ENCODE data around the gene GAS2L2. TPM values are rescaled to one million over a fixed set of nuclear protein-coding genes. Genes with fewer than 3 reads are reported as not detected.

GAS2L2 gene
- total and polyA plus RNA-seq, 8 donors: 0.03 to 0.33 (median 0.08) TPM; not detected in 1

DNA sequence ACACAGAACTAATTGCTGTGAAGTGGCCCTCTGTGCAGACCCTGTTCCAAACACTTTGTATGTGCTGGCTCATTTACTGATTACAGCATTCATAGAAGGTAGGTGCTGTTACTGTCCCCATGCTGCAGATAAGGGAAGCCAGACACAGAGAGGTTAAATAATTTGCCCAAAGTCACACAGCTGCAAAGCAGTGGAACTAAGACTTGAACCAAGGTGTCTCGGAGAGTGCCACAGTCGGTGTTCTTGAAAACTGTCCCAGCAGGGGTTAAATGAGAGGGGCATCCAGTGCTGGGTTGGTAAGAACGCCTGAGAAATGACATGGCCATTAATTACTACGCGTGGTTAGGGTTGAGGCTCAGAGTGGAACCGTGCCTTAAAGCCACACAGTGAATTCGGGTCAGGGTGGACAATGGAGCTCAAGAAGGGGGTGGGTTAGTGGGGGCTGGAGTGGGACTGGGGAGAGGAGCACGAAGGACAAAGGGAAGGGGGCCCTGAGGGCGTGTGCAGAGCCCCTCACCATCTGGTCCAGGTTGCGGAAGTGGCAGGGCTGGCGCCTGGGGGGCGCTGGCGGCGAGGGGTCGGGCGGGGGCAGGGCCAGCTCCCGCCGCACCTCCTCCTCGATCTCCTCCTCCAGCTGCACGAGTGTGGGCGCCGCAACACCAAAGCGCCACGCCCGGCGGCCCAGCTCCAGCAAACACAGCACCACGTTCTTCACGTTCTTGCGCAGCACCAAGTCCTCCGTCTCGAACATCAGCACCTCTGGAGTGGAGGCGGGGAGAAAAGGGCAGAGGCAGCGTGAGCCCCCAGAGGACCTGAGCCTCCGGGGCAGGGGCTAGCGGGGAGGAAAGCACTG is 3.3 kb downstream of the GAS2L2 start:
- Histone ChIP-seq H3K27me3 (peaks cover 0 to 8% (median 0%) of the 10 kb centered on the region in 4 donors), H3K4me3 (no peak overlapping the region), H3K36me3 (no peaks in the 10 kb centered on the region), H3K27ac (no peak overlapping the region), H3K4me1 (peaks cover 0 to 7% (median 0%) of the 10 kb centered on the region in 3 donors), H3K9me3 (no peaks in the 10 kb centered on the region)
- TF ChIP-seq, protein P1, sequence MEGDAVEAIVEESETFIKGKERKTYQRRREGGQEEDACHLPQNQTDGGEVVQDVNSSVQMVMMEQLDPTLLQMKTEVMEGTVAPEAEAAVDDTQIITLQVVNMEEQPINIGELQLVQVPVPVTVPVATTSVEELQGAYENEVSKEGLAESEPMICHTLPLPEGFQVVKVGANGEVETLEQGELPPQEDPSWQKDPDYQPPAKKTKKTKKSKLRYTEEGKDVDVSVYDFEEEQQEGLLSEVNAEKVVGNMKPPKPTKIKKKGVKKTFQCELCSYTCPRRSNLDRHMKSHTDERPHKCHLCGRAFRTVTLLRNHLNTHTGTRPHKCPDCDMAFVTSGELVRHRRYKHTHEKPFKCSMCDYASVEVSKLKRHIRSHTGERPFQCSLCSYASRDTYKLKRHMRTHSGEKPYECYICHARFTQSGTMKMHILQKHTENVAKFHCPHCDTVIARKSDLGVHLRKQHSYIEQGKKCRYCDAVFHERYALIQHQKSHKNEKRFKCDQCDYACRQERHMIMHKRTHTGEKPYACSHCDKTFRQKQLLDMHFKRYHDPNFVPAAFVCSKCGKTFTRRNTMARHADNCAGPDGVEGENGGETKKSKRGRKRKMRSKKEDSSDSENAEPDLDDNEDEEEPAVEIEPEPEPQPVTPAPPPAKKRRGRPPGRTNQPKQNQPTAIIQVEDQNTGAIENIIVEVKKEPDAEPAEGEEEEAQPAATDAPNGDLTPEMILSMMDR (IDR thresholded peaks at IDR 0.05): no peak
- FAIRE-seq: no peak
- 10 to 12% methylated on average over 32 to 34 of the region's 35 CpGs for WGBS, 2 donors
- no peak for ATAC-seq
- no peak for DNase-seq
- intact Hi-C loops (cut with DNase I): loop anchor here (5.0 to 10.0 kb wide), 4 partner anchors 85 to 212 kb away; partner anchors contain the start of gene SLFN12L (in 1 of the 3)

DNA sequence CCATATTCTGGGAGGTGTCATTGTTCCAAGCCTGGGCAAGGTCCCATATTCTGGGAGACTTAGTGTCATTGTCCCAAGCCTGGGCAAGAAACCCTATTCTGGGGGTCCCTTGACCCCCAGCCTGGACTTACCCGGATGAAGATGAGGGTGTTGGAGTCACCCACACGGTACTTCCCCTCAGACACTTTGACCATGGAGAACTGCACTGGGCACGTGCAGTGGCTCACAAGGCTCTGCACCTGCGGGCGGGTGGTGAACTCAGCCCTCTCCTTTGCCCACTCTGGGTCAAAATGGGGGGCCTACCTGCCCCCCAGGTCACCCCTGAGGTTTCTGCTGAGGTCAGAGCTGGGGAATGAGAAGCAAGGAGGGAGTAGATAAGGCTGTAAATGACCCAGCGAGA is 4.1 kb downstream of the GAS2L2 start:
- peaks cover 0 to 8% (median 0%) of the 10 kb centered on the region in 4 donors for H3K27me3 ChIP-seq
- FAIRE-seq: no peak
- no peak for DNase-seq
- 63 to 78% methylated on average over 6 of the region's 6 CpGs for WGBS, 2 donors
- H3K9me3 ChIP-seq: no peaks in the 10 kb centered on the region
- no peaks in the 10 kb centered on the region for H3K36me3 ChIP-seq
- no peak overlapping the region for H3K27ac ChIP-seq
- peaks cover 0 to 7% (median 0%) of the 10 kb centered on the region in 3 donors for H3K4me1 ChIP-seq
- TF ChIP-seq, protein P1 (IDR thresholded peaks at IDR 0.05): no peak
- ATAC-seq: no peak
- no peak overlapping the region for H3K4me3 ChIP-seq
- intact Hi-C loops (cut with DNase I): loop anchor here (5.0 to 10.0 kb wide), 4 partner anchors 84 to 212 kb away; partner anchors contain the start of gene SLFN12L (in 1 of the 3)

DNA sequence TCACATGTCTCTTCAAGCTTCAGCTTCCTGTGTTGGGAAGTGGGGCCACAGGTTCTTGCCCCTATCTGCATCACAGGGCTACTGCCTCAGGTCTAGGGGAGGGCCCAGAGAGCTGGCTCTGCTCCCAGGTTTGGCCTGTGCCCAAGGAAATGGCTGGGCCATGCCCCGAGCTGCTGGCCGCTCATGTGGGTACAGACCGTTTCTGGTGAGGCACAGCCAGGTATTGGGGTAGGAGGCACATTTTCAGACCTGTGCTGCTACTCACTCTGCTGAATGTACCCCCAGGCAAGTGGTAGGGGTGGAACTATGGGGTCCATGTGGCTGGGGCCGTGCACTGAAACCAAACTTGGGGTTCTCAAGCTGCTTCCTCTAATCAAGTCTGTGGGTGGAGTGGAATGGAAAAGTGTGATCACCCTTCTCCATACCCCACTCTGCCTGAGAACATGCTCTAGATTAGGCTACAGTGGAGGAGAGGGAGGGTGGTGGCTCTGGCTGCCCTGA is 4.6 kb downstream of the GAS2L2 start:
- peaks cover 0 to 8% (median 0%) of the 10 kb centered on the region in 4 donors for H3K27me3 ChIP-seq
- ATAC-seq: peak in 3 of 4 donors; percentile 47 to 68 (median 51)
- TF ChIP-seq, protein P1 (IDR thresholded peaks at IDR 0.05): no peak
- 13 to 26% methylated on average over 4 of the region's 4 CpGs for WGBS, 2 donors
- H3K36me3 ChIP-seq: no peaks in the 10 kb centered on the region
- peaks cover 0 to 7% (median 0%) of the 10 kb centered on the region in 3 donors for H3K4me1 ChIP-seq
- no peak for FAIRE-seq
- H3K4me3 ChIP-seq: no peak overlapping the region
- H3K9me3 ChIP-seq: no peaks in the 10 kb centered on the region
- intact Hi-C loops (cut with DNase I): loop anchor here (5.0 to 10.0 kb wide), 4 partner anchors 84 to 211 kb away; partner anchors contain the start of gene SLFN12L (in 1 of the 3)
- no peak overlapping the region for H3K27ac ChIP-seq
- DNase-seq: peak in 4 of 6 donors; percentile 25 to 69 (median 62)

DNA sequence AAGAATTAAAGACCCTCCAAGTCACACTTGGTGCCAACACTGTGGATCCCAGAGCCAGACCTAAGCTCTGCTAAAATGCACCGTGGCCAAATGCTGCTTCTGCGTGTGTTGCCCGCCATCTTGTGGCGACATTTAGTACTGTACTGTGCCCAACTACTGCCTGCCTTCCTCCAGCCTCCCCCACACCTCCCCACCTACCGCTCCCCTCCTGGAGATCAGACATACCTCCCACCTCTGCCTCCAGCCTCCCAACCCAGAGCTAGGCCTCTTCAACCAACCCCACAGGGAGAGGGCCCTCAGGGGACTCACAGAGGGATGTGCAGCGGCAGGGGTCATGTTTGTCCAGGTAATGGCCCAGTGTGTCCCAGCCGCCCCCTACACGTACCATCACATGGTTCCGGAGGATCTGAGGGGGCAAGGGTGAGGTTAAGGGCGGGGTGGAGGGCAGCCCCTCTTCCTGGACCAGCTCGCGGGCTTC is 5.5 kb downstream of the GAS2L2 start:
- peaks cover 0 to 8% (median 0%) of the 10 kb centered on the region in 4 donors for H3K27me3 ChIP-seq
- intact Hi-C loops (cut with DNase I): loop anchor here (5.0 to 10.0 kb wide), 4 partner anchors 83 to 210 kb away; partner anchors contain the start of gene SLFN12L (in 1 of the 3)
- FAIRE-seq: no peak
- no peaks in the 10 kb centered on the region for H3K36me3 ChIP-seq
- TF ChIP-seq, protein P1 (IDR thresholded peaks at IDR 0.05): peak; percentile 76 to 90 (median 85)
- H3K27ac ChIP-seq: no peak overlapping the region
- H3K9me3 ChIP-seq: no peaks in the 10 kb centered on the region
- peak; percentile 51 to 87 (median 80) for DNase-seq
- H3K4me3 ChIP-seq: no peak overlapping the region
- peak; percentile 81 to 94 (median 90) for ATAC-seq
- H3K4me1 ChIP-seq: peaks cover 0 to 4% (median 0%) of the 10 kb centered on the region in 3 donors
- WGBS, 2 donors: 19 to 25% methylated on average over 12 of the region's 12 CpGs

All from pancreas (tissue), 10 donors.